Keratinocyte (primary cell): ENCODE results near the gene ARID4A. TPM values are rescaled to one million over a fixed set of nuclear protein-coding genes. Genes with fewer than 3 reads are reported as not detected.

ENCODE experiments used
- DNase-seq: peaks from one replicate; pipeline ENCODE4 v3.0.0-alpha.2; 2011; ENCODE audit warnings: low read depth, missing footprints, low spot score
- FAIRE-seq: peaks from 2 replicates; lab custom pipeline; 2011; peaks lifted over from hg19 to GRCh38; lab: Jason Lieb, UNC
- H2AFZ ChIP-seq: 2 replicates; pipeline ENCODE4 v1.6.0; 2012; ENCODE audit warnings: low read length, control low read depth, inconsistent platforms; ENCODE audit not compliant: control insufficient read depth
- H3K27ac ChIP-seq: 2 replicates; pipeline ENCODE4 v1.5.1; 2011; ENCODE audit warnings: low read length; ENCODE audit not compliant: control insufficient read depth, insufficient read depth
- H3K27me3 ChIP-seq: 3 replicates; pipeline ENCODE4 v1.6.0; 2011; ENCODE audit warnings: low read length; ENCODE audit not compliant: control insufficient read depth, insufficient read depth; ENCODE audit errors: extremely low read depth
- H3K36me3 ChIP-seq, 2 experiments: 2 replicates in 1 of 2; 3 replicates in 1 of 2; pipeline ENCODE4 v1.5.1; 2011; ENCODE audit warnings: low read length in 2 of 2, mild to moderate bottlenecking in 1 of 2; ENCODE audit not compliant: control insufficient read depth in 2 of 2, insufficient read depth in 2 of 2; ENCODE audit errors: extremely low read depth in 1 of 2
- H3K4me1 ChIP-seq: 3 replicates; pipeline ENCODE4 v1.5.1; 2011; ENCODE audit warnings: low read length; ENCODE audit not compliant: control insufficient read depth, insufficient read depth; ENCODE audit errors: extremely low read depth
- H3K4me2 ChIP-seq: 3 replicates; pipeline ENCODE4 v1.6.0; 2011; ENCODE audit warnings: low read depth, low read length; ENCODE audit not compliant: control insufficient read depth, insufficient read depth; ENCODE audit errors: extremely low read depth
- H3K4me3 ChIP-seq, 3 experiments: fragments of 200-600 bp in 1 of 3; sonication (generic) in 1 of 3; 2 replicates in 2 of 3; 3 replicates in 1 of 3; pipeline ENCODE4 v1.5.1; 2011 to 2016; ENCODE audit warnings: low read length in 3 of 3, mild to moderate bottlenecking in 3 of 3, control low read depth in 2 of 3, inconsistent platforms in 1 of 3, low read depth in 1 of 3, mixed read lengths in 1 of 3, mixed run types in 1 of 3, moderate library complexity in 1 of 3; ENCODE audit not compliant: control insufficient read depth in 2 of 3, insufficient read depth in 2 of 3; ENCODE audit errors: extremely low read depth in 1 of 3
- H3K79me2 ChIP-seq: 2 replicates; pipeline ENCODE4 v1.6.0; 2012; ENCODE audit warnings: low read length; ENCODE audit not compliant: control insufficient read depth, insufficient read depth
- H3K9ac ChIP-seq: 3 replicates; pipeline ENCODE4 v1.6.0; 2011; ENCODE audit warnings: low read length; ENCODE audit not compliant: control insufficient read depth, insufficient read depth; ENCODE audit errors: extremely low read depth
- H3K9me1 ChIP-seq: 3 replicates; pipeline ENCODE4 v1.6.0; 2011; ENCODE audit warnings: low read length; ENCODE audit not compliant: control insufficient read depth, insufficient read depth; ENCODE audit errors: extremely low read depth
- H3K9me3 ChIP-seq: 2 replicates; pipeline ENCODE4 v1.5.1; 2012; ENCODE audit warnings: low read depth, low read length; ENCODE audit not compliant: control insufficient read depth
- H4K20me1 ChIP-seq: 3 replicates; pipeline ENCODE4 v1.6.0; 2011; ENCODE audit warnings: low read length; ENCODE audit not compliant: control insufficient read depth, insufficient read depth; ENCODE audit errors: extremely low read depth
- EZH2 ChIP-seq: IDR thresholded peaks from one replicate; pipeline ENCODE4 v1.6.1; 2012; ENCODE audit warnings: inconsistent platforms, mild to moderate bottlenecking, low read length, moderate library complexity
- dilution Hi-C: fragments of 300-500 bp; cut with MboI; formaldehyde crosslinking; loops from one replicate; pipeline ENCODE4 v1.7.0; 2020; ENCODE audit warnings: low sequenced_read_pairs; ENCODE audit not compliant: extremely low pct_ligation_motif_present
- polyA plus RNA-seq, 5 experiments: library from polyadenylated mRNA; depleted of rRNA in 3 of 5; stranded (reverse) in 3 of 5; stranded (forward) in 1 of 5; unstranded in 1 of 5; fragments of >200 nt; gene quantifications; 1 replicate in 1 of 5; 2 replicates in 3 of 5; 3 replicates in 1 of 5; pipeline versions ENCODE4 v1.2.1 to v1.2.3, GENCODE V29; 2011 to 2012; ENCODE audit warnings: missing spikeins in 2 of 5, low read depth in 1 of 5, low replicate concordance in 1 of 5
- TF ChIP-seq, protein P1 (sequence below), 3 experiments: IDR thresholded peaks in 1 of 3; conservative IDR thresholded peaks in 1 of 3; optimal IDR thresholded peaks in 1 of 3; 2 replicates in 2 of 3; 3 replicates in 1 of 3; pipeline versions ENCODE3 to v1.5.1; 2011; ENCODE audit warnings: low read length in 3 of 3, mild to moderate bottlenecking in 3 of 3, moderate library complexity in 2 of 3, control low read depth in 1 of 3, inconsistent platforms in 1 of 3; ENCODE audit not compliant: insufficient read depth in 2 of 3; ENCODE audit errors: extremely low read depth in 1 of 3

Gene ARID4A
- polyA plus RNA-seq, 1 donor (not counting 4 experiments of a cell fraction or from before 2014, with no cell fraction given) = 8.4 TPM

GRCh38 chr14:58297412-58297761, 968 bp upstream of the ARID4A start:
- Histone ChIP-seq H3K4me2 (peak overlapping the region; percentile 96), H3K36me3 (peaks cover 10 to 11% of the 10 kb centered on the region in 2 experiments), H3K27me3 (no peaks in the 10 kb centered on the region), H3K27ac (peak overlapping the region; percentile 97), H3K79me2 (peaks cover 69% of the 10 kb centered on the region), H2AFZ (no peak overlapping the region), H3K4me3 (peak overlapping the region; percentile 66 to 87 (median 80)), H3K4me1 (peaks cover 10% of the 10 kb centered on the region), H3K9me1 (no peaks in the 10 kb centered on the region), H3K9ac (peak overlapping the region; percentile 97), H4K20me1 (peaks cover 5% of the 10 kb centered on the region), H3K9me3 (no peaks in the 10 kb centered on the region)
- DNase-seq (no peak), FAIRE-seq (peak; percentile 26)
- TF ChIP-seq, protein P1, sequence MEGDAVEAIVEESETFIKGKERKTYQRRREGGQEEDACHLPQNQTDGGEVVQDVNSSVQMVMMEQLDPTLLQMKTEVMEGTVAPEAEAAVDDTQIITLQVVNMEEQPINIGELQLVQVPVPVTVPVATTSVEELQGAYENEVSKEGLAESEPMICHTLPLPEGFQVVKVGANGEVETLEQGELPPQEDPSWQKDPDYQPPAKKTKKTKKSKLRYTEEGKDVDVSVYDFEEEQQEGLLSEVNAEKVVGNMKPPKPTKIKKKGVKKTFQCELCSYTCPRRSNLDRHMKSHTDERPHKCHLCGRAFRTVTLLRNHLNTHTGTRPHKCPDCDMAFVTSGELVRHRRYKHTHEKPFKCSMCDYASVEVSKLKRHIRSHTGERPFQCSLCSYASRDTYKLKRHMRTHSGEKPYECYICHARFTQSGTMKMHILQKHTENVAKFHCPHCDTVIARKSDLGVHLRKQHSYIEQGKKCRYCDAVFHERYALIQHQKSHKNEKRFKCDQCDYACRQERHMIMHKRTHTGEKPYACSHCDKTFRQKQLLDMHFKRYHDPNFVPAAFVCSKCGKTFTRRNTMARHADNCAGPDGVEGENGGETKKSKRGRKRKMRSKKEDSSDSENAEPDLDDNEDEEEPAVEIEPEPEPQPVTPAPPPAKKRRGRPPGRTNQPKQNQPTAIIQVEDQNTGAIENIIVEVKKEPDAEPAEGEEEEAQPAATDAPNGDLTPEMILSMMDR (optimal IDR thresholded peaks at IDR 0.05 in 1 of 3, IDR thresholded peaks at IDR 0.05 in 1 of 3, conservative IDR thresholded peaks at IDR 0.05 in 1 of 3; ENCODE audit: extremely low read depth in 1 of 3, insufficient read depth in 2 of 3, low read length in 3 of 3) = no peak
- no peak for TF ChIP-seq EZH2
- dilution Hi-C loops = no loop called here

DNA sequence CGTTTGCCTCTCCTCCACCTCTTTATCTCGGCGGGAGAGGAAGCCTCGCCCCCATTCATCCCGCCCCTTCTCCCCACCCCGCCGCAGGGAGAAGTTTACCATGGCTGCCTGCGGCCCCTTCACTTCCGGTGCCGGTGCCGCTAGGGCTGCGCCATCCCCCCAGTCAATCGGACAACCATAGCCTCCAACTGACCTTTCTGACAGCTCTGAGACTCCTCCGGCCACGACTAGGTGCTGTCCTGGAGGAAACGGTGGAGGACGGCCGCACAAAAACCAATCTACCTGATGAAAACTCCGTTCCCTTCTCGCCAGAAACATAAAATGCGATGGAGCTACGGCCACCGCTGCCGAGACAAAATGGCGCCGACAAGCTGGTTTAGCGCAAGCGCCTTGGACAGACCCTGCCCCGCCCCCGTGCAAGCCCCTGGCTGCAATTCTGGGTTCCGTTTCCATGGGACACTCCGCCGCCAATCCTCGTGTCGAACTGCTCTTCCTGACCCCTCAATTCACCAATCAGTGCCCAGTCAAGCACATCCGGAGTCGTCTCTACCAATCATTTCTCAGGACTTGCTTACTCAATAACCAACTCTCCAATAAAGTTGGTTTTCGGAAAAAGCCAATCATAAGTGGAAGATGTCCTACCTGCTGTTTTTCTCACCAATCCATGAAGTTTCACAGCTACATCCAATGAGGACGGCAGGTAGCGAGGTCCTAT, 436 bp upstream of the ARID4A start:
- DNase-seq (peak; percentile 92), FAIRE-seq (peak; percentile 95)
- peaks cover 10% of the 10 kb centered on the region for H3K4me1 ChIP-seq
- peak overlapping the region; percentile 92 to 99 (median 93) for H3K4me3 ChIP-seq
- TF ChIP-seq EZH2 = peak; percentile 98
- TF ChIP-seq, protein P1 (optimal IDR thresholded peaks at IDR 0.05 in 1 of 3, IDR thresholded peaks at IDR 0.05 in 1 of 3, conservative IDR thresholded peaks at IDR 0.05 in 1 of 3; ENCODE audit: extremely low read depth in 1 of 3, insufficient read depth in 2 of 3, low read length in 3 of 3) = peak in 1 of 3 experiments; percentile 24
- H3K36me3 ChIP-seq = peaks cover 10 to 11% of the 10 kb centered on the region in 2 experiments
- H4K20me1 ChIP-seq = peaks cover 5% of the 10 kb centered on the region
- dilution Hi-C loops = no loop called here
- H3K9me3 ChIP-seq = no peaks in the 10 kb centered on the region
- peak overlapping the region; percentile 98 for H2AFZ ChIP-seq
- peak overlapping the region; percentile 96 for H3K4me2 ChIP-seq
- H3K27me3 ChIP-seq = no peaks in the 10 kb centered on the region
- no peaks in the 10 kb centered on the region for H3K9me1 ChIP-seq
- peak overlapping the region; percentile 97 for H3K27ac ChIP-seq
- peaks cover 63% of the 10 kb centered on the region for H3K79me2 ChIP-seq
- H3K9ac ChIP-seq = peak overlapping the region; percentile 97
